ENCODE data around the gene IQSEC3. TPM values are rescaled to one million over a fixed set of nuclear protein-coding genes. Genes with fewer than 3 reads are reported as not detected.

IQSEC3 gene
- total RNA-seq, 1 experiment from 2014 or later: not detected

DNA sequence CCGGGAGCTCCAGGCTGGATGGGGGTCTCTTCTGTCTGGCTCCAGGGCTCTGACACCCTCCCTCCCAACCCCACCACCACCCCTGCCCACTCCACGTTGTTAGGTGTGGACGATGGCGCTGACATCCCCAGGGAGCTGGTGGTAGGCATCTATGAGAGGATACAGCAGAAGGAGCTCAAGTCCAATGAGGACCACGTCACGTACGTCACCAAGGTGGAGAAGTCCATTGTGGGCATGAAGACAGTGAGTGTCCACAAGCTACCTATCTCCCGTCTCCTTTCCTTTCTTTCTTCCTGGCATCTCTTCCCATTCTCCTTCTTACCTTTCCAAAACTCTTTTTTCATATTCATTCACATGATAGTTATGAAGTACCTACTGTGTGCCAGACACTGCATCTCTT, 95.3 kb downstream of the IQSEC3 start:
- Mint-ChIP-seq H3K36me3 (ENCODE audit: insufficient read depth, unreplicated experiment) (no peaks in the 10 kb centered on the region), H3K4me1 (ENCODE audit: insufficient read depth, unreplicated experiment) (peaks cover 5% of the 10 kb centered on the region), H3K9me3 (ENCODE audit: unreplicated experiment) (no peaks in the 10 kb centered on the region), H3K27ac (ENCODE audit: low read depth, unreplicated experiment) (no peak overlapping the region), H3K27me3 (ENCODE audit: insufficient read depth, unreplicated experiment) (peaks cover 27% of the 10 kb centered on the region), H3K4me3 (ENCODE audit: unreplicated experiment) (no peak overlapping the region)
- TF ChIP-seq, protein P1, sequence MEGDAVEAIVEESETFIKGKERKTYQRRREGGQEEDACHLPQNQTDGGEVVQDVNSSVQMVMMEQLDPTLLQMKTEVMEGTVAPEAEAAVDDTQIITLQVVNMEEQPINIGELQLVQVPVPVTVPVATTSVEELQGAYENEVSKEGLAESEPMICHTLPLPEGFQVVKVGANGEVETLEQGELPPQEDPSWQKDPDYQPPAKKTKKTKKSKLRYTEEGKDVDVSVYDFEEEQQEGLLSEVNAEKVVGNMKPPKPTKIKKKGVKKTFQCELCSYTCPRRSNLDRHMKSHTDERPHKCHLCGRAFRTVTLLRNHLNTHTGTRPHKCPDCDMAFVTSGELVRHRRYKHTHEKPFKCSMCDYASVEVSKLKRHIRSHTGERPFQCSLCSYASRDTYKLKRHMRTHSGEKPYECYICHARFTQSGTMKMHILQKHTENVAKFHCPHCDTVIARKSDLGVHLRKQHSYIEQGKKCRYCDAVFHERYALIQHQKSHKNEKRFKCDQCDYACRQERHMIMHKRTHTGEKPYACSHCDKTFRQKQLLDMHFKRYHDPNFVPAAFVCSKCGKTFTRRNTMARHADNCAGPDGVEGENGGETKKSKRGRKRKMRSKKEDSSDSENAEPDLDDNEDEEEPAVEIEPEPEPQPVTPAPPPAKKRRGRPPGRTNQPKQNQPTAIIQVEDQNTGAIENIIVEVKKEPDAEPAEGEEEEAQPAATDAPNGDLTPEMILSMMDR (IDR thresholded peaks at IDR 0.05; ENCODE audit: unreplicated experiment): no peak
- ChIA-PET CTCF (no interaction called here), POLR2A (no interaction called here)
- no peak for DNase-seq (ENCODE audit: unreplicated experiment)
- intact Hi-C loops (cut with micrococcal nuclease): no loop called here
- BruUV-seq (replicated peaks): no TSS peak

DNA sequence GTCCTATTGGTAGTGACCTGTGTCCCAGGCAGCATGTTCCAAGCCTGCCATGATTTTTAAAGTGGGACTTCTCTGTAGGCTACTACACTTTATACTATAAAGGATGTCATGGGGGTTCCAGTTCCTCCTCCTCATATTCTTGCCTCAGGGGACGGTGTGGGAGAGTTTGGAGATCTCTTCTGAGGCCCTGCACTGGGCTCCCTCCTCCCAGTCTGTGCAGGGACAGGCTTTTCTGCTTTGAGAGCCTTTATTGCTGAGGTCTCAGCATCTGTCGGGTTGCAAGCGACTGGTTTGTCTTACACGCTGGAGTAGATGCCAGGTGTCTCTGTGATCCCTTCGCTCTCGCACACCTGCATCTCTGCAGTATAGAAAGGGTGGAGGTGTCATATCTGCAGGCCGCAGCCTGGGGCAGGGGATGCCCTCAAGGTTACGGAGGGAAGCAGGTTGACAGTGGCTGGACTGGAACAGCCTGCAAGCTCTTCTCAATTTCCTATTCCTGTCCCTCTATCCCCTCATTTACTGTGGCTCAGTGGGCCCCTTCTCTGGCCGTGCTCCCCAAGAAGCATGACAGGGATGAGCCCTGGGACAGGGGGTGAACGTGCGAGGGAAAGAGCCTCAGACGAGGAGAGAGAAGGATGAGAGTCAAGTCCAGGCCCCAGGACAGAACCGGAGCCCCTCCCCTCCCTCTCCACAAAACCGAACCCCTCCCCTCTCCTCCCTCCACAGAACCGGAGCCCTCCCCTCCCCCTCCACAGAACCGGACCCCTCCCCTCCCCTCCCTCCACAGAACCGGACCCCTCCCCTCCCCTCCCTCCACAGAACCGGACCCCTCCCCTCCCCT, 96.1 kb downstream of the IQSEC3 start:
- TF ChIP-seq, protein P1 (IDR thresholded peaks at IDR 0.05; ENCODE audit: unreplicated experiment): no peak
- CTCF ChIA-PET: no interaction called here
- POLR2A ChIA-PET: no interaction called here

DNA sequence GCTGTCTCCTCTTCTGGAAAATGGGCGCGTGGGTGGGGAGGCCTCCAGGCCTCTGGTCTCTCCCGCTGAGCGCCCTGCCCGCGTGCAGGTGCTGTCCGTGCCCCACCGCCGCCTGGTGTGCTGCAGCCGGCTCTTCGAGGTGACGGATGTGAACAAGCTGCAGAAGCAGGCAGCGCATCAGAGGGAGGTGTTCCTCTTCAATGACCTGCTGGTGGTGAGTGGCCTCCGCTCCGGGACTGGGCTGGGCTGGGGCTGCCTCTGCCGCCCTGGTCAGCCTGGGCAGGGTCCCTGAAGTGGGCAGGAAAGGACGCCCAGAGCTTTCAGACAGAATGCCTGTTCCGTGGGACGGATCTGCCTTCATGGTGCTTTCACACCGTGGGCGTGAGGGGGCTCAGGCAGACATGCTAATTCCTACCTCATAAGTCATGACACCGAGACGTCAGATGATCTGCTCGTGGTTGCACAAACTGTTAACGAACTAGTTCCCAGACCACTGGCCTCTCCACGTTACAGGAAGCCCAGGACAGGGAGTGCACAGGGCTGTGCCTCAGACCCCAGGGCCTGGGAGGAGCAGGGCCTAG, 96.9 kb downstream of the IQSEC3 start:
- ChIA-PET CTCF (no interaction called here), POLR2A (no interaction called here)
- H3K27me3 Mint-ChIP-seq (ENCODE audit: insufficient read depth, unreplicated experiment): peaks cover 37% of the 10 kb centered on the region
- H3K9me3 Mint-ChIP-seq (ENCODE audit: unreplicated experiment): no peaks in the 10 kb centered on the region
- H3K27ac Mint-ChIP-seq (ENCODE audit: low read depth, unreplicated experiment): no peak overlapping the region
- BruUV-seq (replicated peaks): no TSS peak
- peaks cover 5% of the 10 kb centered on the region for H3K4me1 Mint-ChIP-seq (ENCODE audit: insufficient read depth, unreplicated experiment)
- no peak overlapping the region for H3K4me3 Mint-ChIP-seq (ENCODE audit: unreplicated experiment)
- intact Hi-C loops (cut with micrococcal nuclease): no loop called here
- TF ChIP-seq, protein P1 (IDR thresholded peaks at IDR 0.05; ENCODE audit: unreplicated experiment): no peak
- no peak for DNase-seq (ENCODE audit: unreplicated experiment)
- no peaks in the 10 kb centered on the region for H3K36me3 Mint-ChIP-seq (ENCODE audit: insufficient read depth, unreplicated experiment)

More for the DNA sequence above, 96.1 kb downstream of the IQSEC3 start:
- no TSS peak for BruUV-seq (replicated peaks)
- no peaks in the 10 kb centered on the region for H3K9me3 Mint-ChIP-seq (ENCODE audit: unreplicated experiment)
- no peaks in the 10 kb centered on the region for H3K36me3 Mint-ChIP-seq (ENCODE audit: insufficient read depth, unreplicated experiment)
- no peak overlapping the region for H3K4me3 Mint-ChIP-seq (ENCODE audit: unreplicated experiment)
- H3K27ac Mint-ChIP-seq (ENCODE audit: low read depth, unreplicated experiment): no peak overlapping the region
- H3K27me3 Mint-ChIP-seq (ENCODE audit: insufficient read depth, unreplicated experiment): peaks cover 36% of the 10 kb centered on the region
- intact Hi-C loops (cut with micrococcal nuclease): no loop called here
- no peak for DNase-seq (ENCODE audit: unreplicated experiment)
- peaks cover 5% of the 10 kb centered on the region for H3K4me1 Mint-ChIP-seq (ENCODE audit: insufficient read depth, unreplicated experiment)

DNA sequence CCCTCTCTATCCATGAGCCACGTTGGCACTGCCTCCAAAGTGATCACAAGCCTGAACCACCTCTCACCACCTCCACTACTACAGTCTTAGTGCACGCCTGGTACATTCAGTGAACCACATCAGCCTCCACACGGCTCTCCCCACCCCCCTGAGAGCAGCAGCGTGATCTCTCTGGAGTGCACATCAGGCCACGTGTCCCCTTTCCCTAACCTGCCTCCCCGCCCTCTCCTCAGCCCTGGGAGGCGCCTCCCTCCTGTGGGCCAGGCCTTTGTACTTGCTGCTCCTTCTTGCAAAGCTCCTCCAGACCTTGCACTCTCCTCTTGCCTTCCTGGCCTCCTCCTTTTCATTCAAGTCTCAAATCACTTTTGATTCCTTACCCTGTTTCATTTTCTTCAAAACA, 97.6 kb downstream of the IQSEC3 start:
- CTCF ChIA-PET: interaction anchor here (0.6 kb wide), 1 partner anchor 9 kb away, joined by 4 read pairs; no protein-coding TSS in a partner anchor
- H3K4me1 Mint-ChIP-seq (ENCODE audit: insufficient read depth, unreplicated experiment): peaks cover 5% of the 10 kb centered on the region

More for the DNA sequence above, 97.6 kb downstream of the IQSEC3 start:
- no peak for DNase-seq (ENCODE audit: unreplicated experiment)
- intact Hi-C loops (cut with micrococcal nuclease): no loop called here
- Mint-ChIP-seq H3K9me3 (ENCODE audit: unreplicated experiment) (no peaks in the 10 kb centered on the region), H3K27me3 (ENCODE audit: insufficient read depth, unreplicated experiment) (peaks cover 37% of the 10 kb centered on the region), H3K4me3 (ENCODE audit: unreplicated experiment) (no peak overlapping the region), H3K27ac (ENCODE audit: low read depth, unreplicated experiment) (no peak overlapping the region), H3K36me3 (ENCODE audit: insufficient read depth, unreplicated experiment) (no peaks in the 10 kb centered on the region)
- TF ChIP-seq, protein P1 (IDR thresholded peaks at IDR 0.05; ENCODE audit: unreplicated experiment): no peak
- POLR2A ChIA-PET: no interaction called here
- no TSS peak for BruUV-seq (replicated peaks)
